NCI-H128 (cell line): ENCODE measurements around the gene COL26A1.
"Not testable (repeated sequence)": the region's sequence is repeated elsewhere in the genome, so short reads cannot be mapped to it uniquely, and the experiment has no call there.

Source experiments
- DNase-seq: peaks from one replicate; lab custom pipeline; 2025; ENCODE audit not compliant: unreplicated experiment; lab: John Stamatoyannopoulos, UW

The COL26A1 gene

GRCh38 chr7:101590663-101591435 is 228.2 kb downstream of the COL26A1 start:
- DNase-seq = no peak

DNA sequence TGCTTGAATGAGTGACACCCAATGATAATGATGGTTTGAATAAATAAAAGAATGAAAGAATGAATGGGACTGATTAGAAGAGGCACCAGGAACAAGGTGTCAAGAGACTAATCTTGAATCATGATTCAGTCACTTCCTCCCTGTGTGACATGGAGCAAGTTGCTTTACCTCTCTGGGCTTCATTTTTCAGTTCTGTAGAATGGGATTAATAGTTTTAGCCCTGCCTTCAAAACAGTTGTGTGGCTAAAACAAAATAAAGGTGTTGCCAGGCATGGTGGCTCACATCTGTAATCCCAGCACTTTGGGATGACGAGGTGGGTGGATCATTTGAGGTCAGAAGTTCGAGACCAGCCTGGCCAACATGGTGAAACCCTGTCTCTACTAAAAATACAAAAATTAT is 228.8 kb downstream of the COL26A1 start:
- DNase-seq = no peak

DNA sequence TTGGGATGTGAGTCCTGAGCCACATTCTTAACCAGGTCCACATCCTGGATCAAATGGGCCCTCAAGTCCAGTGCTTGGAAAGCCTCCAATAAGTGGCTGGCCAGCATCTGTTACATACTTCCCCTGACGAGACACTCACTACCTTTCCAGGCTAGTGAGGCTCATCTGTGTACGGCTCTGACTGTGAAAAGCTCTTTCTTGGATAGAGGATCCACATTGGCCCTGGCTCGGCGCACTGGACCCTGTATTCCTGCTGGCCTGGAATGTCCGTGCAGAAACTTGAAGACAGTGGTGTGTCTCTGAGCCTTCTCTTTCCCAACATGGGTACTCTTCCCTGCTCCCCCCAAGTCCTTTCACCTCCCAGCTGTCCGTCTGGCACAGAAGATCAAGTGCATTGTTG is 230.9 kb downstream of the COL26A1 start:
- no peak for DNase-seq

- DNase-seq = no peak
Observed at GRCh38 chr7:101594790-101595189, 232.1 kb downstream of the COL26A1 start.

- no peak for DNase-seq
Observed at GRCh38 chr7:101595246-101595645, 232.6 kb downstream of the COL26A1 start.

DNA sequence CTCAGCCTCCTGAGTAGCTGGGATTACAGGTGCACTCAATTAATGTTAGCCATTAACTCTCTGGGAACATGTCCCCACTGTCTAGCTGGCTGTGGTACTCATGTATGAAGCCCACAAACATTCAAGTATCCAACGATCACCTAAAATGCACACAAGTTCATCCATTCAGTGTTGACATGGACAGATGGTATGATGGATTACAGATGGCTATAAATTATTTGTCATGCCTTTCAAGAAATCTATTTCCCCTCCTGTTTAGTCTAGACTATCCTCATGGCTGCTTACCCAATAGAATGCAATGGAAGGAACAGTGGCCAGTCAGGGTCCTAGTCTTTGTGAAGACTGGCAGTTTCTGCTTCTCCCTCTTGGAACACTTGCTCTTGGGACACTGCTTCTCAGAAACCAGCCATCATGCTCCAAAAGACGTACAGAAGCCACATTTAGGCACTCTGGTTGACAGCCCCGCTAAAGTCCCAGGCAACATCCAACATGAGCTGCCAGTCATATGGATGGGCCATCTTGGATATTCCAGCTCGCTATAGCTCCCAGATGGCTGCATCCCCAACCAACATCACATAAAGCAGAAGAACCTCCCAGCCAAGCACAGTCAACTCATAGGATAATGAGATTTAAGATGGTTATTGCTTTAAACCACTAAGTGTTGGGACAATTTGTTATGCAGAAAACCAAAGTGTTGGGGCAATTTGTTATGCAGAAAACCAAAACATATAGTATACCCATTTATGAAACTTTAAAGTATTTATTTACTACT is 233.3 kb downstream of the COL26A1 start:
- no peak for DNase-seq

DNA sequence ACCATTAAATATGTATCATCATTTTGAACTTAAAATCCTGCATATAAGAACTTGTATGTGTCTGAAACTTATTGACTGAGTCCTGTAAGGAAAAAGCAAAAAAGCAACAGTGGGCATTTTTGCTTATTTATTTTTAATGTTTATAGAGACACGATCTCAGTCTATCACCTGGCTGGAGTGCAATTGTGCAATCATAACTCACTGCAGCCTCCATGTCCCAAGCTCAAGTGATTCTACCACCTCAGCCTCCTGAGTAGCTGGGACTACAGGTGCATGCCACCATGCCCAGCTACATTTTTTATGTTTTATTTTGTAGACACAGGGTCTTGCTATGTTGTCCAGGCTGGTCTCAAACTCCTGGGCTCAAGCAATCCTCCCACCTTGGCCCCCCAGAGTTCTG is 234.2 kb downstream of the COL26A1 start:
- no peak for DNase-seq

GRCh38 chr7:101597941-101598340 is 235.3 kb downstream of the COL26A1 start:
- no peak for DNase-seq

DNA sequence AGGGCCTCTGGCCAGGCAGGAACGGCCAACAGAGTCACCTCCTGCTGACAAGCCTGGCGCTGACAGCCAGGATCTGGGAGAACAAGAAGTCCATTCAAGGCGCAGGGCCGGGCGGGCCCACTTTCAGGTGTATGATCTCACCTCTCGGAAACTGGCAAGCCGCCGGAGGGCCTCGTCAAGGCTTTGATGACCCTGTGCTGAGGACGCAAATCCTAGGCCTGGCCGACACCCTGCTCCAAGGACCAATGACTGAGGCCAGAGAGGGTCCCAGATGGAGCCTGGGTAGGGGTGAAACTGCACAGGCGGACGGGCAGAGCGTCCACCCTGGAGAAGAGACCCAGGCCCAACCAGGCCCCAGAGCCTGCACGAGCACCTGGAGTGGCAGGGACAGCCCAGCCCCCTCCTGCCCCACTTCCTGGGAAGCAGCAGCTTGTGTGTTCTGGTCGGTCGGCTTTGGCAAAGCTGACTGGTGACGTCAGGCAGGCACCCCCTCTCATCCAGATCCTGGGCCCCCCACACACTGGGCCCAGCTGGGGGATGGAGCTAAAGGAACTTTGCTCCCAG is 235.8 kb downstream of the COL26A1 start:
- no peak for DNase-seq

DNA sequence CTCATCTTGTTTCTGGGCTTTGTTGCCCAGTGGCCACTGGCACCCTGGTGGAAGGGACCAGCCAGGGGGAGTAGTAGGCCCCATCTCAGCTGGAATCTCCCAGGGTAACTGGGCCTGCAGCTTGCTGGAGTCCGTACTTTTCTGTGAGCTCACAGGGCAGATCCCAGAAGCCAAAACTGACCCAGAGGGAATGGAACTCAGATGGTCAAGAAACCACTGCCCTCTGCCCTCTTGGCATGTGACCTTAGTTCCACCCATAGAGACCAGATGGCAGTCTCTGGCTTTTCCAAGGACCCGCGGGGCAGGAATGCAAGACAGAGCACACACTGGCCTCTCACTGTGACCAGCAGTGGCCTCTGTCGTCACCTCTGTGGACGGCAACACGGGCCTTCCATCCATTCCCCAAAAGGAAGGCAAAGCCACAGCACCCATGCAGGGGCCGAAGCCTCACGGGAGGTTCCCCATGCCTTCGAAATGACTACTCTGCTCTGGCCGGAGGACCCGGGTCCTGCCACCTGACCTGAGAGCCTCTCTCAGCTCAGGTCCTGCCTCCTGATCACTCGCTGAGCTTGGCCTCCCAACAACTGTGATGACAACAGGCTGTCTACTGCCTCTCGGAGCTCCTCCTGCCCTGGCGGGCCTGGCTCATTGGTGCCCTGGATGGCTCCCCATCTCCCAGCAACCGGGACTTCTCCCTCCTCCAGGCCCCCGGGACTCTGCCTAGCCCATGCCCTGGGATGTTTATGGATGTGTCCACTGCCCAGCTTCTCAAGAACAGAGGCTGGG is 236.5 kb downstream of the COL26A1 start:
- DNase-seq = no peak

- no peak for DNase-seq
Observed at GRCh38 chr7:101599787-101600186, 237.1 kb downstream of the COL26A1 start.

DNA sequence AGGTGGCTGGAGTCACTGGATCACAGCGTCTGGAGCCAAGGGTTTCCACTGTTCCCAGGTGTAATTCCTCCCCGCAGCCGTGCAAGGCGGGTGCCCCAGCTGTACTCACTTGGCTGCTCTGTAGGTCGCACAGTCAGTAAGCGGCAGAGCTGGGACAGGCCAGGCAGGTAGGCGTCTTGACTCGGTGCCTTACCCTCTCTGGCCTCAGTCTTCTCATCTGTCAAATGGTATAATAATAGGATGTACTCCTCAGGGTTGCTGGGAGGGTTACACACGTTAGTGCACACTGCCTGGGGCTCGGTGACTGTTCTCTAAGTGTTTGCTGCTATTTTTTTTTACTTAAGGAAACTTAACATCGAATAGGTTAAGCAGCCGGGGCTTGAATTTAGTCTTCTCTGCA is 239.4 kb downstream of the COL26A1 start:
- no peak for DNase-seq

DNA sequence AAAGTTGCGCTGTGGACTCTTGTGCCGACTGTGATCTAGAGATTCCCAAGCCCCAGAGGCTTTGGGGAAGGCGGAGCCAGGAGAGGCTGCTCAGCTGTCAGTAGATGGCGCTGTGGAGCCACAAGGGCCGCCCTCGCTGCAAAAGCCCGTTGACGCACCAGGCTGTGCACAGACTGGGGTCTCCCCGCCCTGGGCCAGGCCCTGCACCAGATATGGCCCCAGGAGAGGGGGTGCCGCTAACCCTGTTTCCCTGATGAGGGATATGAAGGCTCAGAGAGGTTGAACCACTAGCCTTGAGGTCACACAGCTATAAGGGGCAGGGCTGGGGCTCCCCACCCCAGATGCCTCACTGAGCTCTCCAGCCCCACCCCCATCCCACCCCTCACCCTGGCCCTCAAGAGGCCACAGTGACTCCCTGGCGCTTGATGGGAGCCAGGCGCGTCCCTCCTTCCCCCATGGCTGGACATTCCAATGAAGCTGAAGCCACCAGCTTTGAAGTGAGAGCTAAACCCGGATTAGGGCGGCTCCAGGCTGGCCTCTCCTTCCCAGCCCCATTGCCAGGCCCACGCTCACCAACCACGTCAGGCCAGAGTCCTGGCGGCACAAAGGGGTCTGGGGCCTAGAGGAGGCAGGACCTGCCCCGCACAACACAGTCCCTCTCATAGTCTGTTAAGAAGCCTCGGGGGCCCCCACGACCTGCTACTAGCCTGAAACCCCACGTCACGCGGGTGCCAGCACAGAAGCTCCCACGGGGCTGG is 240.0 kb downstream of the COL26A1 start:
- DNase-seq = no peak

DNA sequence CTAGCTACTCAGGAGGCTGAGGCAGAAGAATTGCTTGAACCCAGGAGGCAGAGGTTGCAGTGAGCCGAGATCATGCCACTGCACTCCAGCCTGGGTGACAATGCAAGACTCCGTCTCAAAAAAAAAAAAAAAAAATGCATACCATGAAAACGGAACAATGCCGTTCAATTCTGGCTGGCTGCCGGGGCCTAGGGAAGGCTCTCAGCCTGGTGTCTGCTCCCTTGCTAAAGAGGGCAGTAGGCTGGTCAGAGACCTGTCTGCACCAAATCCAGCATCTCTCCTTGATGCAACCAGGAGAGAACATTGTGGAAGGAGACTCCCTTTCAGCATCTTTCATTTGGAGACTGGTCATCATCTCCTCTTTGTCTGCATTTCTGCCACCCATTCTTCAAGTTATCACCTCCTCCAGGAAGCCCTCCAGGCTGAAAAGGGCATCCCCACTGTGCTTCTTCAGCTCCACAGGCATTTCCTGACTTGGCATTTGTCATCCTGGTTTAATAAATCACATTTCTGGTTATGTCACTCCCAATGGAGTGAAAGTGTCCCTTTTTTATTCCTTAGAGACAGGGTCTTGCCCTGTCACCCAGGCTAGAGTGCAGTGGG is 241.8 kb downstream of the COL26A1 start:
- DNase-seq = no peak

DNA sequence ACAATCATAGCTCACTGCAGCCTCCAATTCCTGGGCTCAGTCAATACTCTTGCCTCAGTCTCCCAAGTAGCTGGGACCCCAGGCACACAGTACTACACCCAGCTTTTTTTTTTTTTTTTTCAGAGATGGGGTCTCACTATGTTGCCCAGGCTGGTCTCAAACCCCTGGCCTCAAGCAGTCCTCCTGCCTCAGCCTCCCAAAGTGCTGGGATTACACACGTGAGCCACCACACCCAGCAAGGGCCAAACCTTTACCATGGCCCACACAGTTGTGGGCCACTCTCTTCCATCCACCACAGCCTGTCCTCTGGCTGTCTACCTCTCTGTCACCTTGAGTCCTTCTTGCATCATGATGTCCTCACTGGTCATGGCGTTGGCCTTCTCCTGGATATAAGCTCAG is 242.3 kb downstream of the COL26A1 start:
- DNase-seq = not testable (repeated sequence)

GRCh38 chr7:101605611-101606497 is 243.2 kb downstream of the COL26A1 start:
- no peak for DNase-seq

GRCh38 chr7:101606498-101606923 is 243.8 kb downstream of the COL26A1 start:
- DNase-seq = no peak
